HEK293 (cell line): ENCODE measurements around the gene ICOSLG.

Experiments used
- HOXA7 ChIP-seq: sonication (generic); formaldehyde crosslinking; IDR thresholded peaks from 2 replicates; pipeline ENCODE4 v1.8.1; 2022; ENCODE audit warnings: missing genetic modification reagents, borderline replicate concordance
- TCF7L2 ChIP-seq: IDR thresholded peaks from 2 replicates; pipeline ENCODE4 v1.6.1; 2011; ENCODE audit warnings: low read depth, mild to moderate bottlenecking, inconsistent platforms, low read length, moderate library complexity, borderline replicate concordance
- ZNF311 ChIP-seq: fragments of 450-650 bp; formaldehyde crosslinking; IDR thresholded peaks from 2 replicates; pipeline ENCODE4 v1.5.1; 2017; ENCODE audit warnings: missing biosample characterization, missing genetic modification characterization, borderline replicate concordance
- ZNF48 ChIP-seq: fragments of 450-650 bp; formaldehyde crosslinking; IDR thresholded peaks from 2 replicates; pipeline ENCODE4 v1.5.1; 2016; ENCODE audit warnings: missing biosample characterization, missing genetic modification characterization
- TF ChIP-seq, protein P1 (sequence below): fragments of 450-650 bp; formaldehyde crosslinking; IDR thresholded peaks from 2 replicates; pipeline ENCODE4 v1.5.1; 2016; ENCODE audit warnings: missing biosample characterization, missing genetic modification characterization

DNA sequence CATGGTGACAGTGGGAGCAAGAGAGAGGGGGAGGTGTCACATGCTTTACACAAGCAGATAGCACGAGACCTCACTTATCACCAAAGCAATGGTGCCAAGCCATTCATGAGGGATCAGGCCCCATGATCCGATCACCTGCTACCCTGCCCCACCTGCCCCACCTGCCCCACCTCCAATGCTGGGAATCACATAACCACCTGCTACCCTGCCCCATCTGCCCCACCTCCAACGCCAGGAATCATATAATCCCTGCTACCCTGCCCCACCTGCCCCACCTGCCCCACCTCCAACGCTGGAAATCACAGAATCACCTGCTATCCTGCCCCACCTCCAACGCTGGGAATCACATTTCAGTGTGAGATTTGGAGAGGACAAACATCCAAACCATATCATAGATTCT is 34.3 kb upstream of the ICOSLG start:
- TF ChIP-seq TCF7L2, result no peak
- no peak for TF ChIP-seq HOXA7 (CRISPR knock-in tag)
- TF ChIP-seq, protein P1, sequence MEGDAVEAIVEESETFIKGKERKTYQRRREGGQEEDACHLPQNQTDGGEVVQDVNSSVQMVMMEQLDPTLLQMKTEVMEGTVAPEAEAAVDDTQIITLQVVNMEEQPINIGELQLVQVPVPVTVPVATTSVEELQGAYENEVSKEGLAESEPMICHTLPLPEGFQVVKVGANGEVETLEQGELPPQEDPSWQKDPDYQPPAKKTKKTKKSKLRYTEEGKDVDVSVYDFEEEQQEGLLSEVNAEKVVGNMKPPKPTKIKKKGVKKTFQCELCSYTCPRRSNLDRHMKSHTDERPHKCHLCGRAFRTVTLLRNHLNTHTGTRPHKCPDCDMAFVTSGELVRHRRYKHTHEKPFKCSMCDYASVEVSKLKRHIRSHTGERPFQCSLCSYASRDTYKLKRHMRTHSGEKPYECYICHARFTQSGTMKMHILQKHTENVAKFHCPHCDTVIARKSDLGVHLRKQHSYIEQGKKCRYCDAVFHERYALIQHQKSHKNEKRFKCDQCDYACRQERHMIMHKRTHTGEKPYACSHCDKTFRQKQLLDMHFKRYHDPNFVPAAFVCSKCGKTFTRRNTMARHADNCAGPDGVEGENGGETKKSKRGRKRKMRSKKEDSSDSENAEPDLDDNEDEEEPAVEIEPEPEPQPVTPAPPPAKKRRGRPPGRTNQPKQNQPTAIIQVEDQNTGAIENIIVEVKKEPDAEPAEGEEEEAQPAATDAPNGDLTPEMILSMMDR (tag by site-specific recombination), result no peak
- no peak for TF ChIP-seq ZNF48
- no peak for TF ChIP-seq ZNF311
